GM12873 (cell line): ENCODE data around the gene DRC7.

ENCODE experiments used
- CTCF ChIP-seq: IDR thresholded peaks from 2 replicates; pipeline ENCODE4 v1.5.1; 2012; ENCODE audit warnings: low read depth, mild to moderate bottlenecking, moderate library complexity, low read length, control low read depth; ENCODE audit not compliant: insufficient read depth; ENCODE audit errors: missing control alignments

The DRC7 gene

GRCh38 chr16:57754354-57755060 is 59.9 kb downstream of the DRC7 start:
- TF ChIP-seq CTCF, result no peak

GRCh38 chr16:57755061-57755684 is 60.6 kb downstream of the DRC7 start:
- no peak for TF ChIP-seq CTCF

- no peak for TF ChIP-seq CTCF
Measured at GRCh38 chr16:57755726-57756423, 61.3 kb downstream of the DRC7 start.

- TF ChIP-seq CTCF, result no peak
Measured at GRCh38 chr16:57756424-57757325, 62.1 kb downstream of the DRC7 start.

- peak; percentile 91 for TF ChIP-seq CTCF
Measured at GRCh38 chr16:57757326-57757786, 62.8 kb downstream of the DRC7 start.

- TF ChIP-seq CTCF, result no peak
Measured at GRCh38 chr16:57757883-57758282, 63.3 kb downstream of the DRC7 start.
